HG03095 (cell line): ENCODE results near the gene RALGAPA2.
"Not testable (repeated sequence)": the region's sequence is repeated elsewhere in the genome, so short reads cannot be mapped to it uniquely, and the experiment has no call there.

ENCODE experiments used
- ATAC-seq: cut with Tn5 transposase; IDR thresholded peaks from one replicate; pipeline ENCODE4 v1.9.1; 2021; ENCODE audit warnings: moderate library complexity; ENCODE audit not compliant: unreplicated experiment

The RALGAPA2 gene

GRCh38 chr20:20355503-20355902, 356.9 kb downstream of the RALGAPA2 start:
- ATAC-seq = not testable (repeated sequence)

GRCh38 chr20:20353576-20353975, 358.9 kb downstream of the RALGAPA2 start:
- no peak for ATAC-seq

GRCh38 chr20:20344476-20344875, 368.0 kb downstream of the RALGAPA2 start:
- ATAC-seq = no peak

- no peak for ATAC-seq
Observed at GRCh38 chr20:20343932-20344331, 368.5 kb downstream of the RALGAPA2 start.
